GM18508 (cell line): Measurements from ENCODE around the gene POU3F2.

ENCODE experiments used
- ATAC-seq: cut with Tn5 transposase; IDR thresholded peaks from one replicate; pipeline ENCODE4 v1.9.1; 2021; ENCODE audit warnings: moderate number of reproducible peaks; ENCODE audit not compliant: insufficient read depth, unreplicated experiment

POU3F2 gene

DNA sequence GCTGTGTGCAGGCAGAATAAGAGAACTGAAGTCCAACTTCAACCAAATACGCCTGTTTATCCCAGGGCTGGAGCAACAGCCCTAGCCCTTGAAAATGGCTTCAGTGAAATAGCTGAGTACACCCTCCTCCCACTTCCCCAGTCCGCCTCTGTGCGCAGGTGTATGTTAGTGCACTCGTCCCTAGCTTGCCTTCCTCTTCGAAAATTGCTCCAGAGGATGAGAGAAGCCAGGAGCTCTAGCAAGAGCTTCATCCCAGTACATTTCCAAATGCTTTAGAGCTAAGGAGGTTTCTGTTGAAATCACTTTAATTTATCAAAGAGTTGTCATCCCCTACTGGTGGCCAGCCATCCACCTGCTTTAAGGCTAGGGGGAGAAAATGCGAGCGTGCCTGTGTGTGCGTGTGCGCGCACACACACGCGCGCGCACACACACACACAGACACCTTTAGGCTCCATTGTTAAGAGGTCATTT, 5.4 kb upstream of the POU3F2 start:
- ATAC-seq: no peak

DNA sequence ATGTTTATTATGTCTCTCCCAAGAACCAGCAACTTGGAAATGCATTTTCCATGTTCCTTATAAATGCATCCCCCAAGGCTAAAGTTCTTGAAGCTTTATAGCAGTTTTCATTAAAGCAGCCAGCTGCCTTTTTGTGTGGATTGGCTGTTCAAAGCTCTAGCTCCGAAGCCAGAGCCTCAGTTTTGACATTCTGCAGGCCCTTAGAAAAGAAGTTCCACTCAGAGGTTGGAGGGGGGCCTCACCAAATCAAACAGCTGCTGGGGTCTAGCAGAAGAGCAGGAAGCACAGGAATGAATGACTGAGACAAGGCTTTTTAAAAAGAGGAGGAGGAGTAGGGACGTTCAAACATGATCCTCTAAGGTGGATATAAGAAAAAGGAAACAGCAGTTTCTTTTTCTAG, 4.2 kb upstream of the POU3F2 start:
- ATAC-seq: no peak

DNA sequence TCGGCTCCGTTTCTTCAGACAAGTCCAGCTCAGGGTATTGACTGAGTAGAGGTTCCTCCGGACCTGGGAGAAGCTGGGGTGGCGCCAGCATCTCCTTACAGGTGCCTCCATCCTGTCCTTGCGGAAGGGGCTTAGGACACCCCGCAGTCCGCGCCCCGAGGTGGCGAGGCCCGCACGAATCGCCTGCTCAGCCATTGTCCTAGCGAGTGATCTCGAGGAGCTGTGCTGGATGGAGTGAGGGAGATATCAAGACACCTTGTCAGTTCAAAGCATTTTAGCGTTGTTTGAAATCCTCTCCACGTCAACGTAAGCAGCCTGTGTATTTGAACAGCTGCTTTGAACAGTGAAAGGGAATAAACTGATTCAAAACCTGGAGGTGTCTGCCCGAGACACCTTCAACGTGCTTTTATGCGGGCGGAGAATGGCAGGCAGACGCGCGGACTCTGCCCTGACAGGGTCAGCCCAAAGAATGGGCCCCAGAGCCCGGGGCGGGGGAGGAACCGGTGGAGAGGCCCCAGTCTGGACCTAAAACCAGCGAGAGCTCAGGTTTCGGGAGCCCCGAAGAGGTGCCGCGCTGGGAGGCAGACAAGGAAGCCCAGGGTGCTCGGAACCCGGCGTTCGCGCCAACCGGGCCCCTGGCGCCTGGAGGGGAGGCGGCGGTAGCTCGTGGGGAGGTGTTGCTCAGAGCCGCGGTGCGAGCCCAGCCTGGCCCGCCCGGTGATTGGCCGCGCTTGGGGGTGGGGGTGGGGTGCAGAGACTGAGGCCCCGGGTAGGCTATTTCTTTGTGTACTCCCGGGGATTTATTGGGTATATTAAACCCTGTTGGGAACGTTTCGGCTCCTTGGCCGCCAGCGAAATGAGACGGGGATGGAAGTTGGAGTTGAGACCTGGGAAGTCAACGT, 3.1 kb upstream of the POU3F2 start:
- no peak for ATAC-seq

DNA sequence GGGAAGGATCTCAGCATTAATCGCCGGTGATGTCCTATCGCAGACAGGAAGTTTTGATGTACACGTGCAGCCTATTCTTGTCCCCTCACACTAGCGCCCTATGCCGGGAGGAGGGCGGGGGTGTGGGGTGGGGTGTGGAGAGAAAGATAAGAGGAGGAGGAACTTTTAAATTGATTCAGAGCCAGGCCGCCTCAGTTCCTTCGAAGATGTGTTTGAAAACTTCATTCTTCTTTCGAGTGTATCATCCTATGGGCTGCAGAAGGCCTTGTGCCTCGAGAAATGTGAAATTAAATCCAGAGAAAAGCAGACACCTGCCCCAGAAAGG, 2.5 kb upstream of the POU3F2 start:
- no peak for ATAC-seq

DNA sequence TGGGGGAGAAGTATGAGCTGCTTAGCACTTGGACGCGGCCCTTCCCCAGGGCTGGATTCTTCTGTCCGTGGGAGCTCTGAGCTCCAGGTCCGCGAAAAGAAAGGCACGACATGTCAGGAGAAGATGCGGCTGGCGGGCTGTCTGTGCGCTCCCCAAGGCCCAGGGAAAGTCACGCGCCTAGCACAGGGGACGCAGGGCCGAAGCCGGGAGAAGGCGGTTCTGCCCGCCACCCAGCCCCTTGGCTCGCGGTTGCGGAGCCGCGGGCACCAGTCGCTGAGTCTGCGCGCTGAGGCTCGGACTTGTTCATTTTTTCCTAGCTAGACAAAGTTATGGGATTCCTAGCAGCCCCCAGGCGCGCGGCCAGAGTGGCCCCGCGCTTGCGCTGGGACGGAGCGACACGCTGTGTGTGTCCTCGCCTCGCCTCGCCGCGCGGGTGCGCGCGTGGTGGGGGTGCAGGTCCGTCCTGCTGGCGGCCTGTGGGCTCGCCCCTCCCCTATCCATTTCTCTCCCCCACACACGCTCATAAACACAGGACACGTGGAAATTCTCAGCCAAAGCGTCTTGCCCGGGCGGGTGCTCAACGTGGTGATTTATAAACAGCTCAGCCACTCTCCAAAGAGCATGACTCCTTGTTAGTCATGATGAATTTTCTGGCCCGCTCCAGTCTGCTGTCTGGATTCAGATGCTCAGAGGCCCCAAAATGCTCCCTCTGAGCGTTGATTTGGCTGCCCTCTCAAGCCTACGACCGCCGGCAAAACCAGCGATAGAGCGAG, 1.9 kb upstream of the POU3F2 start:
- ATAC-seq: no peak

DNA sequence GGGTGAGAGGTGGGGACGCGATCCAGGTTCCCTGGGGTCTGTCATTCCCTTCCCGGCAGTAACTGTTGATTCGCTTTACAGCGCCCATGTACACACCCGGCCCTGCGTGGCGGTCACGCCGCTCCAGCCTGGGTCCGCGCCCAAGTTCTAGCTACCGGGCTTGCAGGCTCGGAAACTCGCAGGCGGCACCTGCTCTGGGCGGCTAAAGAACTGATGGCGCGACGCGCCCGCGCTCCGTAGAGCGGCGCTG, 1.4 kb upstream of the POU3F2 start:
- ATAC-seq: no peak

DNA sequence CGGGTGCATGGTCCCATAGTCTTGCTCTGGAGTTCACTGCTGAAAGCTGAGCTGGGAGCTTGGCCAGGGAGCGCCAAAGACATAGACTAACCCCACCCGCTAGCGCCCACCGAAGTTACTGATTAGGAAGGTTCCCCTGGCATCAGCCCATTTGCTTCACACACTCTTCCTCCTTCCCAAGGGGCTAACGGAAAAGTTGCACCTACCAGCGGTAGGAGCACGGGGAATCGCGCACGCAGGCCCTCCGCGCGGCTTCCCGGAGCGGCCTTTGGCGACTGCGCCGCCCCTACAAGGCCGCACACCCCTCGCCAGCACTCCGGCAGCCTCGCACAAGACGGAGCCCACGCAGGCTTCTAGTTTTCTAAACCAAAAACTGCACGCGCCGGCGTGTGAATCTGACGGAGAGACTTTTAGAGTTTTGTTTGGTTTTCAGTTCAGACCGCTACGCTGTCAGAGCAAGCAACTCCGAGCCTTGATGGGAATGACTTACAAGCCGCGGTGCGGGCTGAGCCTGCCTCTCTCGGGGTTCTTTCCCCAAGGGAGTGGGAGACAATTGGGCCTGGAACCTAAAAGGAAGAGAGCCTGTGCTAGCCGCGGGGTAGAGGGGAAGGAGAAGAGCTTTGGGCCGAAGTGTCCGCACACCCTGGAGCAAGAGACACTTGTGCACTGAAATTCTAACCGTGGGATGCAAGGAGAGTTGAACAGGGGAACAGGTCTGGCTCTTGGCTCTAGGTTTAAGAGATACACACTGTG, 891 bp upstream of the POU3F2 start:
- no peak for ATAC-seq

DNA sequence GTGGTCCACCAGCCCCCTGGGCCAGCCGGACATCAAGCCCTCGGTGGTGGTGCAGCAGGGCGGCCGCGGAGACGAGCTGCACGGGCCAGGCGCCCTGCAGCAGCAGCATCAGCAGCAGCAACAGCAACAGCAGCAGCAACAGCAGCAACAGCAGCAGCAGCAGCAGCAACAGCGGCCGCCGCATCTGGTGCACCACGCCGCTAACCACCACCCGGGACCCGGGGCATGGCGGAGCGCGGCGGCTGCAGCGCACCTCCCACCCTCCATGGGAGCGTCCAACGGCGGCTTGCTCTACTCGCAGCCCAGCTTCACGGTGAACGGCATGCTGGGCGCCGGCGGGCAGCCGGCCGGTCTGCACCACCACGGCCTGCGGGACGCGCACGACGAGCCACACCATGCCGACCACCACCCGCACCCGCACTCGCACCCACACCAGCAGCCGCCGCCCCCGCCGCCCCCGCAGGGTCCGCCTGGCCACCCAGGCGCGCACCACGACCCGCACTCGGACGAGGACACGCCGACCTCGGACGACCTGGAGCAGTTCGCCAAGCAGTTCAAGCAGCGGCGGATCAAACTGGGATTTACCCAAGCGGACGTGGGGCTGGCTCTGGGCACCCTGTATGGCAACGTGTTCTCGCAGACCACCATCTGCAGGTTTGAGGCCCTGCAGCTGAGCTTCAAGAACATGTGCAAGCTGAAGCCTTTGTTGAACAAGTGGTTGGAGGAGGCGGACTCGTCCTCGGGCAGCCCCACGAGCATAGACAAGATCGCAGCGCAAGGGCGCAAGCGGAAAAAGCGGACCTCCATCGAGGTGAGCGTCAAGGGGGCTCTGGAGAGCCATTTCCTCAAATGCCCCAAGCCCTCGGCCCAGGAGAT, 1.0 kb downstream of the POU3F2 start:
- no peak for ATAC-seq

DNA sequence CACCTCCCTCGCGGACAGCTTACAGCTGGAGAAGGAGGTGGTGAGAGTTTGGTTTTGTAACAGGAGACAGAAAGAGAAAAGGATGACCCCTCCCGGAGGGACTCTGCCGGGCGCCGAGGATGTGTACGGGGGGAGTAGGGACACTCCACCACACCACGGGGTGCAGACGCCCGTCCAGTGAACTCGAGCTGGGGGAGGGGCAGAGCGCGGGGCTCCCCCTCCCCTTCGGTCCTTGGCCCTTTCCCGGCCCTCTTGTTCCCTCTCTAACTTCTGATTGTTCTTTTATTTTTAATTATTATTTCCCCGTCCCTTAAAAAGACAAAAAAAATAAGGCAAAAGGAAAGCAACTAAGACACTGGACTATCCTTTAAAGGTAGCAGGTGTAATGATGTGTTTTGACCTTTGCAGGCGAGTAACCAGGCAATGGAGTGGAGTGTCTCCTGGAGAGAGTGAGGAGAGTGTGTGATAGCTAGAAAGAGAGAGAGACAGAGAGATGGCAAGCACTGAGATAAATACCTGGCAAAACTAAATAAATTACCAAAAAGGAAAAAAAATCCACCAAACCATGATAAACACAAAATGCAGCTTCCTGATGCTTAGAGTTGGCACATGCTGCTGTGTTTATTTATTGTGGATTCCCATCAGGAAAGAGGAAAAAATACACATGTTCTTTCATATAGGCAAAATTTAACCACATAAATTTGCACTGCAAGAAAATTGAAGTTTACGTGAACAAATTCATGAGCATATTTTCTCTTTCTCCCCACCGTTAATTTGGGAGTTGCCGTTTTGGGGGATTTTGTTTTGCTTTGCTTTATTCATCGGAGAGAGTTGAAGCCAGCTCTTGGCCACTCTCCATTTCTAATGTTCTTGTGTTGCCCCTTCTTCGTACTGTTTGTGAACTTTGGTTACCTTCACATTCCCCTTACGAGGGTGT, 1.9 kb downstream of the POU3F2 start:
- no peak for ATAC-seq

DNA sequence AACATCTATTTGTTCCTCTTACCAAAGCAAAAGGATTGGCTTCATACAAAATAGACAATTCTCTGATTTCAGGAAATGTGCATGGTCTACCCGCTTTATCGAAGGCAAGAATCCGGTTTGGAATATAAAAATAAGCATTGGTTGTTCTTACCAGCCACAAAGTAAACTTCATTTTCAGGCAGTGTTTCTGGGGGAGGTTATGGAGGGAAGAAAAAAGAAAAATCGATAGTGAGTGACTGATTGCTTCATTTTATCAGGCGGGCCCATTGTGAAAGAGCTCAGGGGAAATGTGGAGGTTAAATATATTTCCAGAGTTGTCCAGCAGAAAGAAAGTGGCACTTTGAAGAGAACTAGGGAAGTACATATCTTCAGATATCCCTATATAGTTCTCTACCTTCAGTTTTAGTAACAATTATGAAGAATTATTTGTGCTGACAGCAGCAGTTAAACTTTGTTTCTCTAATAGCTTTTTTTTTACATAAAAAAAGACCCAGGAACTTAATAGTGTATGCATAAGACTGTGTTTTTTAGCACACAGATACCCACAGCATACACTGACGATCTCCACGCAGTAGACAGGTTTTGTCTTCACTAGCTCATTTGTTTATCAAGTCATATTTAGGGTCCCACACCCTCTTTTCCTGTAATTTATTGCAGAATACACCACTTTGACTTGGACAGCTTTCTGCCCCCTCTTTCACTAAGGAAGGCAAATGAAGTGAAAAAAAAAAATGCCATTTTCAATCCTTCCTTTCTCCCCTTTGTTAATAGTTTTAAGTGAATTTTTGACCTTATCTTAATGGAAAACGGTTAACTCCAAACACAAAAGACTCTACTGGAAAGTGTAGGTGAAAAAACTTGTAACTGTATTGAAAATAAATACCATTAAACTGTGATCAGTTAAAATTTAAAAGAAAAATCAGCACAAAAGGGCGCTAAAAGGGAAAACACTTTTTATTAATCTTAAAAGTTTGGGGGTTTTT, 2.9 kb downstream of the POU3F2 start:
- ATAC-seq: no peak

DNA sequence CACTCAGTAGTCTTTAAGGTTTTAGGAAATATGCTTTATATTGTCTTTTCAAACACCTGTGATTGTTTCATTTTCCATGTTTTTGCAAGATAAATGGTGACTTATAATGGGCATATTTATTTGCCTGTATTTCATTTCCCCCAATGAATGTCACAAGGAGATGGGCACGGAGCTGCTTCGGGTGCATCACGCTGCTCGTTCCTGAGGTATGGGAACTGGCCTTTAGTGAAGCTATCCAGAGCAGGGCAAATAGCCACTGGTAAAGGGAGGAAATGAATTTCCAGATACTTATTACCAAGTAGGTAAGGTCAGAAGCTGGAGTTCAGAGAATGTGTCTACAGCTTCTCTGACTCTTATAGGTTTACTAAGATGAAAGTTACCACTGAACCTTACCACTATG, 3.7 kb downstream of the POU3F2 start:
- ATAC-seq: no peak

DNA sequence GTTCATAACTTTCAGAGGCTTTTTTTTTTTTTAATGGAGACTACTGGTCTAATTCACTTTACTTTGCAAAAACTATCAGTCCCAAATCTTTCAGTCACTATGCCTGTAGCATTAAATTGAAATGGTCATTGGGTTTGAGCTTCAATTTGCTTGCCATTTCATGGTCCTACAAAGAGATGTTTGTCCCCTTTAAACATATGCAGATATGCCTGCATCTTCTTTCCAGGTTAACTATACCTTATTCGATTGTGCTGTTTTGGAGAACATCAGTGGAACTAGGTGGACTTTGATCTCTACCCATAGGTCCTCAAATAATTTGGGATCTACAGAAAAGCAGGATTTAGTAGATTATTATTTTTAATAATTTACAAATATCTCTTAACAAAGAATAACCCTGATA, 4.6 kb downstream of the POU3F2 start:
- ATAC-seq: no peak

DNA sequence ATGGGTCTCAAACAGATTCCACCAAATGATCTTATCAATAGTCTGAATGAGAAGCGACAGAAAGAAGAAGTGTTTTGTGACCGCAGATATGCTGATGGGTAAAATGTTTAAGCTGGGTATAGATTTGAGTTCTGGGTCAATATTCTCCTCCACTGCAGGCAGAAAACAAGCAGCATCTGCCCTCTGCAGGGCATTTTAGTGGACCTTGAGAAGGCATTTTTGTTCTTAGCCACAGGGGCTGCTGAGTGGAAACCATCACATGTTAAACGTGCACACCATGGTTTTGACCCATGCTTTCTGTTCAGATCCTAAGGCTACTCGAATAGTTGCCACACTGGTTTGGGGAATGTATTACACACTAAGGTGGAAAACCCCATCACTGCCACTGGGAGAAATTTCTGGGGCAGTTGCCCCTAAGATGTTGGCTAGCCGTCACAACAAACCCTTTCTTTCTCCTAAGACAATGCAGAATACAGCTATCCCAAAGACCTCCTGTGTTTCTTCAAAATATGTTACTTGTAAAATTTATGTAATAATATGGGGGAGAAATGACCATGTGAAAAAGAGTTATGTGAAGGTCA, 5.5 kb downstream of the POU3F2 start:
- ATAC-seq: no peak

DNA sequence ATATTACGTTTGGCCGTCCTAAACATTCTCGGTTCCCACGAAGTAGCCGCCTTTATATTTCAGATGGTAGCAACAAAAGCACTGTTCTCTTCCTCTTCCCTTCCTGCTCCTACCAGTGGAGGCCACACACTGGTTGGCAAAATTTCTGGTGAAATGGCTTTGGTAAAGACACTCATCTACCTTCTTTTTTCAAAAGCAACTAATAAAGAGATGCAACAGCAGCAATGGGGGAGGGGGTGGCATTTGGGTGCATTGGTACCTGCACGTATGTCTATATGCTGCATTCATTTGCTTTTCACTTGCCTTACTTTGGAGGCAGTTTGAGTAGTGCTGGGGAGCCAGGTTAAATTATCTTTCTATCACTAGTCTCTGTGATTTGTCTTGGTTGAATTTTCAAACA, 6.0 kb downstream of the POU3F2 start:
- no peak for ATAC-seq

DNA sequence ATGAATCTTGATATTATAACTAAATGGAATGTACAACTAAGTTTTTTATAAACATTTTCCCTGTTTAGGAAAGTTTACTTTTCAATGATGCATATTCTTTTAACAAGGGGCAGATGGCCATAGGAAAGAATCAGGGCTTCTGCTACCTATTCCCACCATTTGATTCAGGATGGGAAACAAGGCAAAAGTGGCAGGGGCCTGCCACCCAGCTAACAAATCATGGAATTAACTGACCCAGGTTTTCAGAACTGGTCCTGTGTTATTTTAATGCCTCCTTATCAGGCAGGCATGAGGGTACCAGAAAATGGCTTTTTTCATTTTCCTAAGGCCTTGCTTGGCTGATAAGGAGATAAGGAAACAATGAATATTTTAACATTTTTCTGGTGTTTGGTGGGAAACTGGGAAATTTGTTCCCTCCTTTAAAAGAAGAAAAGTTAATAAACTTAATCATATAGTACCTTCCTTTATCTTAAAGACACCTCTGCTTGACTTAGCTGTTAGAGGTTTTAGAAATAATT, 6.7 kb downstream of the POU3F2 start:
- ATAC-seq: no peak

DNA sequence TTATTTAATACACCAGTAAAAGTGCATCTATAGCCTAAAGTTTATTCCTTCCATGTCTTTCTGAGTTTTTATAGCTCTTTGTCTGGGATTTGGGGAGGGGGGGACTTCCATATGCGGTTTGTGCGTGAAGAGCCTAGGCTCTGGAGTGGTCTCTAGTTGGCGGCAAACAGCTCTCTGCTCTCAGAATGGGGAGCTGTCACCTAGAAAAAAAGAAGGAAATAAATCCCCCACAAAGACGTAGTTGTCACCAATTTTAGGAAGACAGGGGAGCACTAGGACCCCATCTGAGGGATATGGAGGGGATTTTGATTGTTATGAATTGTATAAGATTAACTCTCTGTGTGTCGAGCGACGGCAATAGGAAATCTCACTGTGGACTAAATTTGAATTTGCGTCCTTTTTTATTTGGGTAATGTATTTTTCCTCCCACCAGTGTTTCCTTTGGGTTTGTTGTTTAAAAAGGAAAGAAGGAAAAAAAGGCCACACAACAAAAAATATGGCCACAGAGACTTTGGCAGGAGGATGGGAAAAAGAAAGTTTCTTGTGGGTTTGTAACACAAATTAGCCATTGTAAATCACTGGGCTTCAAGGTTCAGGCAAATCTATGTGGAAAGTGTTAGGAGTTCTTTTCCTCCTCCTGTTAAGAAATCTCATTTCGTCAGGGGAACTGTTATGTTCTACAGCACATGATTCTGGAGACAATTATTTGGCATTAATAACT, 7.4 kb downstream of the POU3F2 start:
- ATAC-seq: no peak
